ENCODE results near the gene MEGF6. TPM values are rescaled to one million over a fixed set of nuclear protein-coding genes. Genes with fewer than 3 reads are reported as not detected.

MEGF6 gene
- total RNA-seq, 1 donor: 102 TPM

DNA sequence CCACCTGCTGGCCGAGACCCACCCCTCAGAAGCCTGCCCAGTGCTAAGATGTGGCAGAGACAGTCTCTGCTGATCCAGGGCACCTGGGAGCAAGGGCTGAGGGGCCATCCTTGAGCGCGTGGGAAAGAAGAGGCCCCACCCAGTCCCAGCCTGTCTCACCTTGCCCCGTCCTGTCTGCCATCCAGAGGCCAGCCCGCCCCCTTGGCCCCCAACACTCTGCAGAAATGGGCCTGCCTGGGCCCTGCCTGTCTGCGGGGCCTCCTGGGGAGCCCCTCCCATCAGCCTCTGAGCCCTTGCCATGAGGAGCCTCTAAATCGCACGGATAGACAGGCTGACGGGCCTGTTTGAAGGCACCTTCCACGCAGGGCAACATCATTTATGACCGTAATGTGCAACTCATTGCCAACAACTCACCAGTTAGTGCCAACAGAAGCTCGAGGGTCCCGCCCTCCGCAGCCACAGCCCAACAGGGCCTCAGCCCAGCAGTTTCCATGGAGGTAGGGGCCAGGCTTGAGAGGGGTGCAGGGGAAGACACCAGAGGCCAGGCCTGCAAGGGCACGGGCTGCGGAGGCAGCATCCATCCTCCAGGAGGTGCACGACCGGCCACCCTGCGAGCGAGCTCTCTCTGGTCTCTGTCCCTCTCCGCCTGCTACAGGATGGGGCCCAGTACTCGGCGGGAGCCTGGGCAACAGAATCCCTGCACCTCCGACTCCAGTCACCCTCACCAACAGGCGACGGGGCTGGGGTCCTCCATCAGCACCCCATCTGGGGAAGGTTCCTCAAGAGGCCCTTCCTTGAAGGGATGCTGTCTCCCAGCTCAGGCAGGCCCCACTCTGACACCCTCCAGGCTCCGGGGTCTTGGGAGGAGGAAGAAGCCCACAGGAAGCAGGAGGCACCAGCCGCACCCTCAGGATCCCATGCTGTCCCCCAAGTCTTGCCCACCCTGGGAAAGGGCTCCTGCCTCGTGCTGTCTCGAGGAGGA, 78.0 kb downstream of the MEGF6 start:
- DNase-seq (ENCODE audit: low read depth): no peak
- H3K4me3 ChIP-seq (ENCODE audit: low read depth, low read length): no peak overlapping the region
- TF ChIP-seq, protein P1, sequence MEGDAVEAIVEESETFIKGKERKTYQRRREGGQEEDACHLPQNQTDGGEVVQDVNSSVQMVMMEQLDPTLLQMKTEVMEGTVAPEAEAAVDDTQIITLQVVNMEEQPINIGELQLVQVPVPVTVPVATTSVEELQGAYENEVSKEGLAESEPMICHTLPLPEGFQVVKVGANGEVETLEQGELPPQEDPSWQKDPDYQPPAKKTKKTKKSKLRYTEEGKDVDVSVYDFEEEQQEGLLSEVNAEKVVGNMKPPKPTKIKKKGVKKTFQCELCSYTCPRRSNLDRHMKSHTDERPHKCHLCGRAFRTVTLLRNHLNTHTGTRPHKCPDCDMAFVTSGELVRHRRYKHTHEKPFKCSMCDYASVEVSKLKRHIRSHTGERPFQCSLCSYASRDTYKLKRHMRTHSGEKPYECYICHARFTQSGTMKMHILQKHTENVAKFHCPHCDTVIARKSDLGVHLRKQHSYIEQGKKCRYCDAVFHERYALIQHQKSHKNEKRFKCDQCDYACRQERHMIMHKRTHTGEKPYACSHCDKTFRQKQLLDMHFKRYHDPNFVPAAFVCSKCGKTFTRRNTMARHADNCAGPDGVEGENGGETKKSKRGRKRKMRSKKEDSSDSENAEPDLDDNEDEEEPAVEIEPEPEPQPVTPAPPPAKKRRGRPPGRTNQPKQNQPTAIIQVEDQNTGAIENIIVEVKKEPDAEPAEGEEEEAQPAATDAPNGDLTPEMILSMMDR (IDR thresholded peaks at IDR 0.05; ENCODE audit: insufficient read depth, low read length): no peak

DNA sequence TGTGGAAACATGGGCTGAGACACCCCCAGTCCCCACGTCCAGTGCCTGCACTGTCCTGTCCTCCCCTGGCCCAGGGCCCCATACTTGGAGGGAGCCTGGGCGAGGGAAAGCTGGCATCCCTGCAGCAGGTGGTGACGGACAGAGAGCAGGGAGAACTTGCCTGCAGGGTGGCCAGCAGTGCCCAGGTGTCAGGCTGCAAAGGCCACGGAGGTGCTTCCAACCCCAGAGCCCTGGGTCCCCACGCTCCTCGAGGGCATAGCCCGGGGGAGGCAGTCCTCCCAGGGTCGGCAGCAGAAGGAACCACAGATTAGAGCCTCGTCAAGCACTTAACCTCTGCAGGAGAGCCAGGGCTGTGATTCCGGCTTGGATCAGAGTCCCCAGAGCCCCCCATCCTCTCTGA, 79.4 kb downstream of the MEGF6 start:
- TF ChIP-seq, protein P1 (IDR thresholded peaks at IDR 0.05; ENCODE audit: insufficient read depth, low read length): no peak
- DNase-seq (ENCODE audit: low read depth): no peak
- H3K4me3 ChIP-seq (ENCODE audit: low read depth, low read length): no peak overlapping the region

GRCh38 chr1:3530926-3531818, 80.1 kb downstream of the MEGF6 start:
- H3K4me3 ChIP-seq (ENCODE audit: low read depth, low read length): peak overlapping the region; percentile 76
- TF ChIP-seq, protein P1 (IDR thresholded peaks at IDR 0.05; ENCODE audit: insufficient read depth, low read length): no peak
- DNase-seq (ENCODE audit: low read depth): peak; percentile 68

- TF ChIP-seq, protein P1 (IDR thresholded peaks at IDR 0.05; ENCODE audit: insufficient read depth, low read length): peak; percentile 39
- peak; percentile 37 for DNase-seq (ENCODE audit: low read depth)
- H3K4me3 ChIP-seq (ENCODE audit: low read depth, low read length): peak overlapping the region; percentile 76
Observed at GRCh38 chr1:3530086-3530925, 81.0 kb downstream of the MEGF6 start.

- peak overlapping the region; percentile 76 for H3K4me3 ChIP-seq (ENCODE audit: low read depth, low read length)
- no peak for DNase-seq (ENCODE audit: low read depth)
- TF ChIP-seq, protein P1 (IDR thresholded peaks at IDR 0.05; ENCODE audit: insufficient read depth, low read length): no peak
Observed at GRCh38 chr1:3529099-3529729, 82.1 kb downstream of the MEGF6 start.
